HUDEP-2 (cell line): Measurements from ENCODE around the gene UMOD.

Source experiments
- DNase-seq, 76 experiments: peaks; one replicate each; lab custom pipeline; 2025; ENCODE audit not compliant: unreplicated experiment in 76 of 76; lab: John Stamatoyannopoulos, UW

The UMOD gene

GRCh38 chr16:20352615-20353014 lies at the start of gene UMOD:
Gene UMOD (minus strand): TSS chr16:20352715. CDS start chr16:20350737, 1,978 bp downstream.
- DNase-seq: no peak

DNA sequence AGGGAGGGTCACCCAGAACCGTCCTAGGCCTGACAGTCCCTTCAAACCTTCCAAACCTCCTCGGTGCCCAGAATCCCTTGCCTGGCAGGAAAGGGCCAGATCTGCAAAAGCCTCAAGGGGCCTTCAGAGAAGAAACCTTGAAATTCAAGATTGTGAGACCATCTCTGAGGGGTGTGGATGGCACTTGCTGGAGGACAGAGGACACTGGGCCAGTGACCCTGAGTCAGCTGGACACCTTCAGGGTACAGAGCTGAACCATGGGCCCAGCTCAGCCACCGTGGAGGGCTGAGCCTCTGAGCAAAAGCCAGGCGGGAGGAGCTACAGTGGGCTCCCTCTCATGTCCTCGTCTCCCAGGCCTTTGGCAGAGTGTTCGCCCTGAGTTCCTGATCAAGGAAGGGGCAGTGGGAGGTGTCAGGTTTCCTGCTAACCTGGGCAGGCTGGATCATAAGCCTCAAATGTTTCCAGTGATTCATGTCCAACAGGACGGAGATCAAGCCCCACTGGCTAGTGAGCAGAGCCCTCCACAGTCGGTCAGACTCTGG lies 49.0 kb upstream of the UMOD start:
- no peak for DNase-seq

GRCh38 chr16:20401066-20401465 lies 48.6 kb upstream of the UMOD start:
- DNase-seq: no peak

GRCh38 chr16:20399185-20399584 lies 46.7 kb upstream of the UMOD start:
- DNase-seq: no peak

DNA sequence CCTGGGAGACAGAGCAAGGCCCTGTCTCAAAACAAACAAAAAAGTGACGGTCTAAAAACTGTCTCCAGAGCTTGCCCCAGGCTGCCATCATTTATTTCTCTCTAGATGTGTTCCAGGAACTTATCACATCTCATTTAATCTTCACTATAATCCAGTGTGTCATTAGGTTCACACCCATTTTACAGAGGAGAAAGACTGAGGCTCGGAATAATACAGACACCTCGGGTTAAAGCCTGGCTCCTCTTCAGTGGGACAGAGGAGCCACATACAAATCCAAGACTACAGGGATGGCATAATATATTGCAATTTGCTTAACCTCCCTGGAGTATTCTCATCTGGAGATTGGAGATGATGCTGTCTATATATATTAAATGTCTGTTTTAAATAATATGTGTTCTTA lies 46.1 kb upstream of the UMOD start:
- no peak for DNase-seq

- DNase-seq: no peak
These were observed 45.1 kb upstream of the UMOD start for GRCh38 chr16:20397468-20398074.

DNA sequence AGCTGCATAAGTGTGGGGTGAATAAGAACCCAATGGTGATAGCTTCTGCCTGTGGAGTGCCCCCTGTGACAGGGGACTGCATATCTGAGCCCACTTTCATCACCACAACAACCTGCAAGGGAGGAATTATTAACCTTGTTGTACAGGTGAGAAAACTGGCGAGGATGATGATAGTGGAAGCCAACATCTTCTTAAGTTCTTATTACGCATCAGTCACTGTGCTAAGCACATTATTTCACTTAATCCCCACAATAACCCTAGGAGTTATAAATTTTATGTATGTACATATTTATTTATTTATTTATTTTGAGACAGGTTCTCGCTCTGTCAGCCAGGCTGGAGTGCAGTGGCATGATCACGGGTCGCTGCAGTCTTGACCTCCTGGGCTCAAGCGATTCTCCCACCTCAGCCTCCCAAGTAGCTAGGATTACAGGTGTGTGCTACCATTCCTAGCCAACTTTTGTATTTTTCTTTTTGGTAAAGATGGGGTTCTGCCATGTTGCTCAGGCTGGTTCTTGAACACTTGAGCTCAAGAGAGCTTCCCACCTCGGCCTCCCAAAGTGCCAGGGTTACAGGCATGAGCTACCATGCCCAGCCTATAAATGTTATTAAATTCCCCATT lies 44.4 kb upstream of the UMOD start:
- no peak for DNase-seq

DNA sequence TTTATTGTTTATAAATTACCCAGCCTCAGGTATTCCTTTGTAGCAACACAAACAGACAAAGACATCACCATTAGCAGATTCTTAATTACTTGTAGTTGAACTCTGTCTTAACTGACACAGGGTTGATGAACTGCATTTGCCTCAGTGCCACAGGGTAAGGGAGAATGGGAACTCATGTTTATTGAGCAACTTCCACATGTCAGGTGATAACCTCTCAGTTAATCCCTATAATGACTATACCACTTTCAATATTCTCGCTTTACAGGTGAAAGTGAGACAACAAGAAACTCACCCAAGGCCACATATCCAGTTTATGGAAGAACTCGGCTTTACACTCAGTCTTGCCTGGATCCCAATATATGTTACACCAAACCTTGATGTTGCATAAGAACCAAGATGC lies 43.4 kb upstream of the UMOD start:
- DNase-seq: no peak

DNA sequence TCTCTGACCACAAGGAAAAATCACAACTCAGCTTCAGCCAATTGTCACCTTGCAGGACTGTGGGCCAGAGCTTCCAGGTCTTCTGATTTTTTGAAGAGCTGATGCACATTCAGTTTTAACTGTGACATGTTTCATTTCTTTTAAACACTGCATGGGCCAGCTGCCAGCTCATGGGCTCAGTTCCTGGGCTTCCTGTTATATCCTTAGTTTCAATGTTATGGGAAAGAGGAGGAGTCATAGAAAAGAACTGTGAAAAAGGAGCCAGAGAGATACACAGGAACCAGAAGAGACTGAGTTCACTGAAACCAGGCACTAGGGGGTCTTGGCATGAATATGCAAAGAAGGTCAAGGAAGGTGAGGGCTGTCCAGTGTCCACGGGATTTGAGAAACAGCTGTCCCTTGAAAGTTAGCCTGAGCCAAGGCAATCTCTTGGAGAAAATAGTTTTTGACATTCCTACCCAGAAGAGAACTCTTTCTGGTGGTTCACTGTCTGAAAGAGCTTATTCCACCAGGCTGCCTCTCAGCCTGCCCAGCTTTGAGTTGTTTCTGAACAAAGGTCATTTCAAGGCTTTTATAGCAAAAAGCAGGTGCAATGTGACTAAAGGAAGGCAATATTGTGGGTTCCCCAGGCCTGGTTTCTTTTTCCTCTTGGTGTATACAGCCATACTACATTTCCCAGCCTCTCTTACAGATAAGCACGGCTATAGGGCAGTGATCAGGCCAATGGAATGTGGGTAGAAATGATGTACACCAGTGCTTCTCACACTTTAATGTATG lies 41.5 kb upstream of the UMOD start:
- DNase-seq: no peak

GRCh38 chr16:20391045-20391444 lies 38.5 kb upstream of the UMOD start:
- no peak for DNase-seq

GRCh38 chr16:20388854-20389253 lies 36.3 kb upstream of the UMOD start:
- no peak for DNase-seq

DNA sequence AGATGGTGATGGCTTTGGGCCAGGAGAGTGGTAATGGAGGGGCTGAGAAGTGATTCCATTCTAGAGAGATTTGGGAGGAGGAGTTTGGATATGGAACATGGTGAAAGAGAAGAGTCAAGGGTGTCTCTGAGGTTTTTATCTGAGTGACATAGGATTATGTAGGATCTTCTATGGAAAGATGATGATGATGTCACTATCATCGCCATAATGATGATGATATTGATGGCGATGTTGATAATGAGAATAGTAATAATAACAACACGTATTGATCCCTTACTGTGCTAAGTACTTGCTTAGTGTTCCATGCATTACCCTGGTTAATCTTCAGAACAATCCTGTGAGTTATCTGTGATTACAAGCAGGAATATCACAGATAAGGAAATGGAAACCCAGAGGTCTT lies 35.5 kb upstream of the UMOD start:
- no peak for DNase-seq

DNA sequence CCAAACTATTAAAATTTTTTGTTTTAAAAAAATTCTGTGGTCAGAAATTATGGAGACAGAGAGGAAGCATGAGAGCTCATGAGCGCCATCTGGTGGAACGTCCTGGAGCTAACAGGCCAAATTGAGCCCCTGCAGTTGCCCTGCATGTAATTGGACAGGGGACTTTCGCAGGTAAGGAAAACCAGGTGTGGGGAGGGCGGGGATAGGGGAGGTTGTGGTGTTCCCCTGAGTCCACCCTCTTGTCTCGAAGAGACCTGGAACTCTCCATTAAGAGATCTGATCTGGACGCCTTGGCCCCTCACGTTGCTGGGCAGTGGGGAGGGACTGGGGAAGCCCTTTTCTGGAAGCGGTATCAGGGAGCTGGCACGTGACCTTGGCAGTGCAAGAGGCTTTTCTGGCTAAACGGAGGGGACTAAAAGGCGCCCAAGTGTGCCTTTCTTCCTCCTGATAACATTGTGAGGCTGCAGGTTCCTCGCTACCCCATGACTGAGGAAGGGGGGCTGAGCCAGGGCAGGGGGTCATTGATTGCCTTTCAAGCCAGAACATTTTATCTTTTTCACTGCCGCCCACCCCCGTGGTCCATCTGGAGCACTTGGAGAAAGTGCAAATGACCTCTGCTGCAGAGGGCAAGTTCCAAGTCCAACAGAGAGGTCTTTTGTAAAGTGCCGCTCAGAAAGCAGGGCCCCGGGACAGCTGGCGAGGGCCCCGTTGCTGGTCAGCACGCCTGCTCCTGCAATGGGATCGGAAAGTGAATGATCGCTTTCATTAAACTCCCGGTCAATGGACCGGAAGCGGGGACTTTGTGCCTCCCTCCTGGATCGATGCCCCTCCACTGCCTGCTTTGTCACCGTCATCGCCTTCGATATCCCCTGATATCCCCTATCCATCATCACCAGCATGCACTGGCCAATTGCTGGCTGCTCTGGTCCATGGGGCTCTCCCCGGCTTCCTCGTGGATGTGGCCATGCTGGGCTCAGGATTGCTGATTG lies 33.6 kb upstream of the UMOD start:
- peak in 41 of 76 experiments; percentile 1 to 65 (median 16) for DNase-seq

DNA sequence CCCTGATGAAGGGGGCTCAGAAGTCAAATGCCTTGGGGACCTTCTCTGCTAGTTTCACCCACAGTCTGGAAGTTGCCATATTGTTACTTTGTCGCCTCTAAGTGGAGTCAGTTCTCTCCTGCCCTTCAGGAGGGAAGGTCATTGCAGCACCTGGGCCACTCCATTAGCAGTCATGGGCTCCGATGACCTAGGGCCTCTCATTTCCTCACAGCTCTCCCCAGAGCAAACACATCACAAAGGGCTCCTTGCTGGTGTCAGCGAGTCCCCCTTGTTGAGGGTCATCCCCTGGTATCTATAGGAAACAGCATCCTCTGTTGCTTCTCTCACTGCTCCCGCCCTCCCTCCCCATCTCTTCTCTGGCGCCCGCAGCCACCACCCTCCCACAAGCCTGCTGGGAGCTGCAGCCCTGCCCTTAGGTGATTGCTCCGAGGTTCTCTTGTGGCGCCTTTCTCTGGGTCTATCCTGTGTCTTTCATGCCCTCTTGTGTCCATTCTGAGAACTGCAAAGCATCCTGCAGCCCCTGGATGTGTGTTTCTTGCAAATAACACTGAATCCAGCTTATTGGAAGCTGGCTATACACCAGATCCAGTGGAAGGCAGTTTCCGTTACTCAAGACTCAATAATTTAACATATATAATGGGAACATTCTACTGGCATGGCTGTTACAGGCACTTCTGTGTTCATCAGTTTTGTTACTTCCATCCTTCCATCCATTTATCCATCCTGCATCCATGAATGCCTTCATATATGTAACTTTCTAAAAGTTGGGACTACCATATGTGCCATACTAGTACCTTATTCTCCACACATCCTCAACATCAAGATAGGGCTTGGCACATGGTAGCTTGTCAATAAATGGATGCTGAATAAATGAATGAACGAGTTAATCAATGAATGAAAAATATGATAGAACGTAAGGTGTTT lies 30.9 kb upstream of the UMOD start:
- peak in 46 of 76 experiments; percentile 1 to 65 (median 15) for DNase-seq

GRCh38 chr16:20382202-20382948 lies 29.9 kb upstream of the UMOD start:
- no peak for DNase-seq

DNA sequence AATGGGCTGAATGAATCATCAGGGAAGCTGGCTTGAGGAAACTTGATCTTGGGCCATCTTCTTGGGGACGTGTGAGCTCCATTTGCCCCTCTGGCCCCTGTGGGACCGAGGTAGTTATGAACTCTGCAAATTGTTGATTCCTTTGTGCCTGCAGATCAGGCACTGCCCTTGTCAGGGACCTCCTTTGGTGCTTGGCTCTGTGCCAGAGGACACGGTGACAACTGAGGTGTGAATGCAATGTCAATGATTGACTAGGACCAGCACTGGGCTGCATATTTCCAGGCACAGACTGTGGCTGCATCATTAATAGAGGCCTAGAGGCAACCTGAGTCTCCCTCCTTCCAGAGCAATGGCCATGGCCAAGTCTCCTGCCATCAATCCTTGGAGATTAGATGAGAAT lies 28.3 kb upstream of the UMOD start:
- DNase-seq: no peak

- DNase-seq: no peak
These were observed 24.7 kb upstream of the UMOD start for GRCh38 chr16:20377181-20377580.

- DNase-seq: no peak
These were observed 20.2 kb upstream of the UMOD start for GRCh38 chr16:20372701-20373100.
